HG03175 (cell line): ENCODE measurements around the gene CYP4X1.
"Not testable (repeated sequence)": the region's sequence is repeated elsewhere in the genome, so short reads cannot be mapped to it uniquely, and the experiment has no call there.

ENCODE experiments used
- ATAC-seq: cut with Tn5 transposase; IDR thresholded peaks from one replicate; pipeline ENCODE4 v1.9.1; 2021; ENCODE audit warnings: mild to moderate bottlenecking, moderate library complexity; ENCODE audit not compliant: unreplicated experiment

Gene CYP4X1

GRCh38 chr1:47023268-47024140, at the start of gene CYP4X1:
Gene CYP4X1, plus strand, starts transcription at chr1:47023669. Its CDS starts 149 bp downstream, at chr1:47023818.
- no peak for ATAC-seq

- ATAC-seq: no peak
Observed at GRCh38 chr1:46983166-46983829, 40.2 kb upstream of the CYP4X1 start.

GRCh38 chr1:46983830-46984586, 39.5 kb upstream of the CYP4X1 start:
- ATAC-seq: no peak

GRCh38 chr1:46990541-46990940, 32.9 kb upstream of the CYP4X1 start:
- ATAC-seq: not testable (repeated sequence)

- no peak for ATAC-seq
Observed at GRCh38 chr1:46991083-46991923, 32.2 kb upstream of the CYP4X1 start.

- no peak for ATAC-seq
Observed at GRCh38 chr1:46996659-46997281, 26.7 kb upstream of the CYP4X1 start.

GRCh38 chr1:47002211-47002610, 21.3 kb upstream of the CYP4X1 start:
- ATAC-seq: no peak

GRCh38 chr1:47003896-47004403, 19.5 kb upstream of the CYP4X1 start:
- ATAC-seq: no peak

- not testable (repeated sequence) for ATAC-seq
Observed at GRCh38 chr1:47006437-47006836, 17.0 kb upstream of the CYP4X1 start.

- no peak for ATAC-seq
Observed at GRCh38 chr1:47013293-47013692, 10.2 kb upstream of the CYP4X1 start.

GRCh38 chr1:47021070-47021469, 2.4 kb upstream of the CYP4X1 start:
- no peak for ATAC-seq

GRCh38 chr1:47024141-47024801, 802 bp downstream of the CYP4X1 start:
- ATAC-seq: no peak

- no peak for ATAC-seq
Observed at GRCh38 chr1:47030170-47030805, 6.8 kb downstream of the CYP4X1 start.

GRCh38 chr1:47031059-47031458, 7.6 kb downstream of the CYP4X1 start:
- no peak for ATAC-seq

GRCh38 chr1:47031585-47031984, 8.1 kb downstream of the CYP4X1 start:
- no peak for ATAC-seq

GRCh38 chr1:47036764-47037163, 13.3 kb downstream of the CYP4X1 start:
- ATAC-seq: no peak

- no peak for ATAC-seq
Observed at GRCh38 chr1:47059376-47059775, 35.9 kb downstream of the CYP4X1 start.

- ATAC-seq: no peak
Observed at GRCh38 chr1:47067097-47067594, 43.7 kb downstream of the CYP4X1 start, which contains the start of gene CYP4Z1. Gene CYP4Z1, plus strand, starts transcription at chr1:47067231. Its CDS starts 260 bp downstream, at chr1:47067491.
